Cardiac muscle cell (in vitro differentiated cells and primary cell): Measurements from ENCODE around the gene DHRS4. TPM values are rescaled to one million over a fixed set of nuclear protein-coding genes. Genes with fewer than 3 reads are reported as not detected.
"Not testable (repeated sequence)": the region's sequence is repeated elsewhere in the genome, so short reads cannot be mapped to it uniquely, and the experiment has no call there.

ENCODE experiments used
- DNase-seq, 2 donors: peaks; one replicate each; pipeline versions ENCODE4 v3.0.0 to v3.0.0-alpha.2; 2010 to 2017; ENCODE audit warnings: low read depth in 1 of 2, low spot score in 1 of 2
- H3K27ac ChIP-seq: fragments of 200-600 bp; sonication (generic); 2 replicates; pipeline ENCODE4 v1.5.1; 2016
- H3K27me3 ChIP-seq: fragments of 200-600 bp; sonication (generic); 2 replicates; pipeline ENCODE4 v1.6.0; 2016; ENCODE audit warnings: control low read depth
- H3K36me3 ChIP-seq: fragments of 200-600 bp; sonication (generic); 2 replicates; pipeline ENCODE4 v1.5.1; 2016; ENCODE audit warnings: control low read depth
- H3K4me1 ChIP-seq: fragments of 200-600 bp; sonication (generic); 2 replicates; pipeline ENCODE4 v1.8.1; 2017; ENCODE audit warnings: low read depth, mild to moderate bottlenecking, mixed run types
- H3K4me3 ChIP-seq: fragments of 200-600 bp; sonication (generic); 2 replicates; pipeline ENCODE4 v1.5.1; 2016; ENCODE audit warnings: mild to moderate bottlenecking
- H3K9me3 ChIP-seq: fragments of 200-600 bp; sonication (generic); 2 replicates; pipeline ENCODE4 v1.5.1; 2017; ENCODE audit warnings: low read depth, mild to moderate bottlenecking, control low read depth
- CTCF ChIP-seq: IDR thresholded peaks from 2 replicates; pipeline ENCODE4 v1.5.1; 2012; ENCODE audit warnings: low read depth, mild to moderate bottlenecking, low read length
- polyA plus RNA-seq: library from polyadenylated mRNA; unstranded; fragments of >200 nt; fragmentation: Nextera tagmentation; extraction: Ambion mirVana; gene quantifications from 2 replicates; pipeline ENCODE4 v1.2.1, GENCODE V29; 2016
- total RNA-seq: library from RNA; depleted of rRNA; stranded (reverse); fragments of >200 nt; gene quantifications from 2 replicates; pipeline ENCODE4 v1.2.3, GENCODE V29; 2016

DHRS4 gene
- total and polyA plus RNA-seq, 2 experiments from 2014 or later = 44.9 to 62.2 TPM

GRCh38 chr14:23951590-23952201, 1.9 kb upstream of the DHRS4 start:
- peak; percentile 14 for TF ChIP-seq CTCF
- H3K4me3 ChIP-seq = no peak overlapping the region
- no peak for DNase-seq
- H3K27ac ChIP-seq = no peak overlapping the region
- H3K36me3 ChIP-seq = no peaks in the 10 kb centered on the region
- H3K9me3 ChIP-seq = no peaks in the 10 kb centered on the region
- no peaks in the 10 kb centered on the region for H3K27me3 ChIP-seq
- H3K4me1 ChIP-seq = peaks cover 2% of the 10 kb centered on the region

- H3K36me3 ChIP-seq, H3K9me3 ChIP-seq, H3K4me1 ChIP-seq, DNase-seq, H3K27me3 ChIP-seq: not testable (repeated sequence)
- Histone ChIP-seq H3K27ac (peak overlapping the region; percentile 83), H3K4me3 (peak overlapping the region; percentile 93)
Observed at GRCh38 chr14:23953116-23953463, 480 bp upstream of the DHRS4 start.

- DNase-seq, H3K36me3 ChIP-seq, H3K27me3 ChIP-seq, H3K4me1 ChIP-seq, H3K9me3 ChIP-seq: not testable (repeated sequence)
- H3K4me3 ChIP-seq = peak overlapping the region; percentile 93
- peak overlapping the region; percentile 83 for H3K27ac ChIP-seq
Observed at GRCh38 chr14:23954279-23954614, 677 bp downstream of the DHRS4 start.

- H3K27me3 ChIP-seq, H3K4me3 ChIP-seq, H3K36me3 ChIP-seq, H3K4me1 ChIP-seq, DNase-seq, H3K9me3 ChIP-seq, H3K27ac ChIP-seq: not testable (repeated sequence)
Observed at GRCh38 chr14:23954965-23955364, 1.4 kb downstream of the DHRS4 start.

- H3K27me3 ChIP-seq, DNase-seq: not testable (repeated sequence)
Observed at GRCh38 chr14:23955811-23956210, 2.2 kb downstream of the DHRS4 start.

GRCh38 chr14:23957913-23958569, 4.5 kb downstream of the DHRS4 start:
- not testable (repeated sequence) for H3K36me3 ChIP-seq, H3K4me1 ChIP-seq, H3K27me3 ChIP-seq, H3K9me3 ChIP-seq, H3K4me3 ChIP-seq, H3K27ac ChIP-seq, DNase-seq

More at GRCh38 chr14:23955811-23956210, 2.2 kb downstream of the DHRS4 start:
- not testable (repeated sequence) for H3K36me3 ChIP-seq, H3K4me1 ChIP-seq, H3K4me3 ChIP-seq, H3K27ac ChIP-seq, H3K9me3 ChIP-seq

- not testable (repeated sequence) for H3K4me3 ChIP-seq, DNase-seq, H3K4me1 ChIP-seq, H3K27me3 ChIP-seq, H3K27ac ChIP-seq, H3K9me3 ChIP-seq, H3K36me3 ChIP-seq
Observed at GRCh38 chr14:23960899-23961298, 7.3 kb downstream of the DHRS4 start.

- H3K27ac ChIP-seq, H3K9me3 ChIP-seq, H3K4me3 ChIP-seq, DNase-seq, H3K27me3 ChIP-seq, H3K36me3 ChIP-seq, H3K4me1 ChIP-seq: not testable (repeated sequence)
Observed at GRCh38 chr14:23961704-23962103, 8.1 kb downstream of the DHRS4 start.

- H3K4me1 ChIP-seq, DNase-seq, H3K4me3 ChIP-seq, H3K9me3 ChIP-seq, H3K36me3 ChIP-seq, H3K27me3 ChIP-seq, H3K27ac ChIP-seq: not testable (repeated sequence)
Observed at GRCh38 chr14:23969130-23969480, 15.5 kb downstream of the DHRS4 start.

GRCh38 chr14:23969481-23970282, 16.1 kb downstream of the DHRS4 start:
- not testable (repeated sequence) for H3K36me3 ChIP-seq, H3K27me3 ChIP-seq, H3K27ac ChIP-seq, H3K9me3 ChIP-seq, H3K4me3 ChIP-seq, H3K4me1 ChIP-seq
- peak; percentile 5 to 53 for DNase-seq

GRCh38 chr14:23970283-23970659, 16.7 kb downstream of the DHRS4 start:
- H3K27ac ChIP-seq, DNase-seq, H3K4me1 ChIP-seq, H3K36me3 ChIP-seq, H3K4me3 ChIP-seq, H3K27me3 ChIP-seq, H3K9me3 ChIP-seq: not testable (repeated sequence)

- not testable (repeated sequence) for H3K4me3 ChIP-seq, H3K36me3 ChIP-seq, H3K27ac ChIP-seq, DNase-seq, H3K4me1 ChIP-seq, H3K27me3 ChIP-seq, H3K9me3 ChIP-seq
Observed at GRCh38 chr14:23973178-23973577, 19.6 kb downstream of the DHRS4 start.

GRCh38 chr14:23974041-23974440, 20.5 kb downstream of the DHRS4 start:
- not testable (repeated sequence) for H3K27ac ChIP-seq, H3K27me3 ChIP-seq, DNase-seq, H3K9me3 ChIP-seq, H3K36me3 ChIP-seq, H3K4me1 ChIP-seq, H3K4me3 ChIP-seq
